ENCODE results near the gene SLCO2A1.

DNA sequence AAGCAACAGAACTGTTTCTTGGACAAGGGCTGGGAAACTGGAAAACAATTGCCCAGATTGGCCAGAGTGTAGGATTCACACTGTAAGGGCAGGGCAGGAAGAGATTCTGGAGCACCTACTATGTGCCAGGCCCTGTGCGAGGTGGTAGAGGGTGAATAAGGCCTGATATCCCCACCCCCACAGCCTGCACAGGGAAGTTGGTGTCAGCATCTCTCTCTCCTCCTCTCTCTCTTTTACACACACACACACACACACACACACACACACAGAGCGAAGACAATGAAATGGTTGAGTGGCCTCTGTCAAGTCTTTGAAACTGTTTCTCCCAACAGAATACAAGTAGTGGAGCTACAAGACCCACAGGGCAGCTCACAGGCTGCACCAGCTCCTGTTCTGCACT lies 47.1 kb upstream of the SLCO2A1 start:
- TF ChIP-seq EZH2phosphoT487 (conservative IDR thresholded peaks at IDR 0.05; ENCODE audit: low read length) (no peak), CTCF (IDR thresholded peaks at IDR 0.05; ENCODE audit: insufficient read depth, low read length, poor library complexity, severe bottlenecking) (no peak)

Data from SU-DHL-6 (cell line).